Panc1 (cell line): Measurements from ENCODE around the gene SYP.

Experiments used
- CTCF ChIP-seq: fragments of 450-650 bp; IDR thresholded peaks from 2 replicates; pipeline ENCODE4 v1.5.1; 2017; ENCODE audit warnings: mild to moderate bottlenecking
- POLR2AphosphoS5 ChIP-seq: IDR thresholded peaks from 2 replicates; pipeline ENCODE4 v1.6.1; 2012; ENCODE audit warnings: mild to moderate bottlenecking, low read depth, low read length, moderate library complexity

- no peak for TF ChIP-seq CTCF
- TF ChIP-seq POLR2AphosphoS5: no peak
Measured at GRCh38 chrX:49147936-49148335, 52.1 kb downstream of the SYP start.
